H9 (cell line): ENCODE measurements around the gene HIPK2. TPM values are rescaled to one million over a fixed set of nuclear protein-coding genes. Genes with fewer than 3 reads are reported as not detected.
A peak's percentile ranks its signal among the peaks of the same experiment; 100 is the strongest.

ENCODE experiments used
- DNase-seq: peaks from one replicate; pipeline ENCODE4 v3.0.0-alpha.2; 2017
- H2AFZ ChIP-seq: one replicate; pipeline ENCODE4 v1.6.1; 2013; ENCODE audit warnings: mild to moderate bottlenecking, low read length, control low read depth, moderate library complexity
- H2AK5ac ChIP-seq: 2 replicates; pipeline ENCODE4 v1.6.1; 2013; ENCODE audit warnings: low read length, control low read depth, mixed read lengths; ENCODE audit not compliant: insufficient read length
- H2BK120ac ChIP-seq: one replicate; pipeline ENCODE4 v1.6.1; 2013; ENCODE audit warnings: low read depth, mild to moderate bottlenecking, low read length, control low read depth, inconsistent platforms; ENCODE audit not compliant: poor library complexity, severe bottlenecking
- H2BK12ac ChIP-seq: 2 replicates; pipeline ENCODE4 v1.6.1; 2013; ENCODE audit warnings: low read length, control low read depth, mixed read lengths, low read depth; ENCODE audit not compliant: insufficient read length
- H2BK15ac ChIP-seq: 2 replicates; pipeline ENCODE4 v1.6.1; 2013; ENCODE audit warnings: low read depth, low read length, control low read depth
- H2BK20ac ChIP-seq: one replicate; pipeline ENCODE4 v1.6.1; 2013; ENCODE audit warnings: low read depth, mild to moderate bottlenecking, low read length, control low read depth, inconsistent platforms; ENCODE audit not compliant: poor library complexity, severe bottlenecking
- H2BK5ac ChIP-seq: 2 replicates; pipeline ENCODE4 v1.6.1; 2013; ENCODE audit warnings: low read length, control low read depth, mixed read lengths; ENCODE audit not compliant: insufficient read length
- H3K14ac ChIP-seq: 2 replicates; pipeline ENCODE4 v1.6.1; 2013; ENCODE audit warnings: low read length, control low read depth; ENCODE audit not compliant: insufficient read depth
- H3K18ac ChIP-seq: 2 replicates; pipeline ENCODE4 v1.6.1; 2013; ENCODE audit warnings: low read depth, mild to moderate bottlenecking, mixed read lengths, low read length, control low read depth; ENCODE audit not compliant: insufficient read length
- H3K23ac ChIP-seq: 2 replicates; pipeline ENCODE4 v1.6.1; 2013; ENCODE audit warnings: low read length, control low read depth, mixed read lengths, low read depth; ENCODE audit not compliant: insufficient read length
- H3K23me2 ChIP-seq: 2 replicates; pipeline ENCODE4 v1.6.1; 2013; ENCODE audit warnings: low read depth, mild to moderate bottlenecking, mixed read lengths, low read length, control low read depth; ENCODE audit not compliant: insufficient read length, poor library complexity, severe bottlenecking
- H3K27ac ChIP-seq: 2 replicates; pipeline ENCODE4 v1.5.1; 2013; ENCODE audit warnings: low read length, control low read depth, mixed read lengths, low read depth; ENCODE audit not compliant: insufficient read length
- H3K27me3 ChIP-seq: 2 replicates; pipeline ENCODE4 v1.6.1; 2013; ENCODE audit warnings: low read length, control low read depth, inconsistent platforms; ENCODE audit not compliant: insufficient read depth
- H3K4ac ChIP-seq: 2 replicates; pipeline ENCODE4 v1.6.1; 2013; ENCODE audit warnings: low read depth, mild to moderate bottlenecking, control low read depth, inconsistent platforms, low read length, moderate library complexity
- H3K4me1 ChIP-seq: 2 replicates; pipeline ENCODE4 v1.6.1; 2013; ENCODE audit warnings: low read length, control low read depth, inconsistent platforms; ENCODE audit not compliant: insufficient read depth
- H3K4me2 ChIP-seq: 2 replicates; pipeline ENCODE4 v1.6.1; 2013; ENCODE audit warnings: low read length, control low read depth, mixed read lengths; ENCODE audit not compliant: insufficient read length, insufficient read depth
- H3K56ac ChIP-seq: 2 replicates; pipeline ENCODE4 v1.6.1; 2013; ENCODE audit warnings: low read depth, mild to moderate bottlenecking, mixed read lengths, low read length, control low read depth; ENCODE audit not compliant: insufficient read length
- H3K79me1 ChIP-seq: 2 replicates; pipeline ENCODE4 v1.6.1; 2013; ENCODE audit warnings: low read depth, mild to moderate bottlenecking, moderate library complexity, low read length, control low read depth, inconsistent platforms; ENCODE audit not compliant: insufficient read depth, poor library complexity, severe bottlenecking
- H3K79me2 ChIP-seq: 2 replicates; pipeline ENCODE4 v1.6.1; 2013; ENCODE audit warnings: low read length, control low read depth, inconsistent platforms; ENCODE audit not compliant: insufficient read depth
- H3K9ac ChIP-seq: 2 replicates; pipeline ENCODE4 v1.6.1; 2013; ENCODE audit warnings: low read length, control low read depth, mixed read lengths; ENCODE audit not compliant: insufficient read length; ENCODE audit errors: extremely low read depth
- H3K9me3 ChIP-seq: one replicate; pipeline ENCODE4 v1.6.1; 2013; ENCODE audit warnings: low read depth, low read length, inconsistent platforms; ENCODE audit not compliant: control insufficient read depth
- H3T11ph ChIP-seq: one replicate; pipeline ENCODE4 v1.6.1; 2013; ENCODE audit warnings: mild to moderate bottlenecking, low read length, control low read depth, inconsistent platforms
- H4K20me1 ChIP-seq: one replicate; pipeline ENCODE4 v1.6.1; 2013; ENCODE audit not compliant: control insufficient read depth, insufficient read length, insufficient read depth
- H4K5ac ChIP-seq: 2 replicates; pipeline ENCODE4 v1.6.1; 2013; ENCODE audit warnings: low read depth, mild to moderate bottlenecking, mixed read lengths, low read length, control low read depth; ENCODE audit not compliant: insufficient read length
- H4K8ac ChIP-seq: replicated peaks from 2 replicates; pipeline ENCODE4 v1.6.1; 2013; ENCODE audit warnings: low read length, control low read depth, mixed read lengths, low read depth; ENCODE audit not compliant: insufficient read length
- H4K91ac ChIP-seq: 2 replicates; pipeline ENCODE4 v1.6.1; 2013; ENCODE audit warnings: low read depth, mild to moderate bottlenecking, moderate library complexity, mixed read lengths, low read length, control low read depth; ENCODE audit not compliant: insufficient read length
- H3K27ac Mint-ChIP-seq, 3 experiments: 2 replicates in 2 of 3; 3 replicates in 1 of 3; pipeline ENCODE4 v1.8.0; 2020 to 2021; ENCODE audit warnings: mixed read lengths in 3 of 3, mild to moderate bottlenecking in 1 of 3, moderate library complexity in 1 of 3
- H3K27me3 Mint-ChIP-seq: 2 replicates; pipeline ENCODE4 v1.8.0; 2021; ENCODE audit warnings: low read depth, mild to moderate bottlenecking, moderate library complexity, mixed read lengths
- H3K36me3 Mint-ChIP-seq, 3 experiments: 2 replicates in 2 of 3; 3 replicates in 1 of 3; pipeline ENCODE4 v1.8.0; 2020 to 2021; ENCODE audit warnings: low read depth in 3 of 3, mixed read lengths in 3 of 3; ENCODE audit not compliant: insufficient read depth in 1 of 3
- H3K4me1 Mint-ChIP-seq, 2 experiments: 2 replicates each; pipeline ENCODE4 v1.8.0; 2020; ENCODE audit warnings: mixed read lengths in 2 of 2
- H3K4me3 Mint-ChIP-seq, 2 experiments: 2 replicates in 1 of 2; 3 replicates in 1 of 2; pipeline ENCODE4 v1.8.0; 2020 to 2021; ENCODE audit warnings: mild to moderate bottlenecking in 2 of 2, mixed read lengths in 2 of 2, moderate library complexity in 1 of 2
- H3K9me3 Mint-ChIP-seq, 2 experiments: 2 replicates in 1 of 2; 3 replicates in 1 of 2; pipeline ENCODE4 v1.8.0; 2020; ENCODE audit warnings: mild to moderate bottlenecking in 2 of 2, mixed read lengths in 2 of 2, moderate library complexity in 1 of 2
- WGBS: extraction: QIAGEN DNeasy Blood & Tissue Kit; methylation state at CpG from one replicate; pipeline ENCODE4 v1.1.7; 2013; ENCODE audit warnings: missing lambda C conversion rate, low lambda C conversion rate, mixed read lengths; ENCODE audit not compliant: insufficient read length; ENCODE audit errors: extremely low coverage; 5-methylcytosine and 5-hydroxymethylcytosine counted together
- total RNA-seq: library from RNA; stranded (reverse); gene quantifications from 2 replicates; pipeline ENCODE4 v1.2.1, GENCODE V29; 2021
- TF ChIP-seq, protein P1 (sequence below): fragments of 200-600 bp; sonication (generic); conservative IDR thresholded peaks from 3 replicates; pipeline ENCODE4 v1.8.0; 2021; ENCODE audit warnings: antibody characterized with exemption, mild to moderate bottlenecking

The HIPK2 gene
- total RNA-seq, 1 experiment from 2014 or later: 21.9 TPM

GRCh38 chr7:139748941-139749340, 28.9 kb downstream of the HIPK2 start:
- Histone ChIP-seq H4K8ac (no peak overlapping the region), H3K14ac (no peak overlapping the region), H3K4ac (no peak overlapping the region), H2AFZ (no peak overlapping the region), H3K56ac (no peak overlapping the region), H3K79me1 (no peaks in the 10 kb centered on the region), H2BK20ac (no peak overlapping the region), H2BK5ac (no peak overlapping the region), H3K9me3 (no peaks in the 10 kb centered on the region), H3T11ph (no peak overlapping the region), H3K4me1 (no peaks in the 10 kb centered on the region; the same call in 1 of the 2 replicates), H3K9ac (no peak overlapping the region), H3K27me3 (no peaks in the 10 kb centered on the region), H4K91ac (no peak overlapping the region), H3K23ac (no peak overlapping the region), H2BK12ac (no peak overlapping the region), H2BK120ac (no peak overlapping the region), H3K79me2 (no peaks in the 10 kb centered on the region), H2AK5ac (no peak overlapping the region), H3K4me2 (no peak overlapping the region), H4K5ac (no peak overlapping the region), H3K27ac (no peak overlapping the region), H4K20me1 (no peaks in the 10 kb centered on the region), H3K18ac (no peak overlapping the region), H2BK15ac (no peak overlapping the region), H3K23me2 (no peaks in the 10 kb centered on the region)
- peaks cover 27% of the 10 kb centered on the region in 2 experiments for H3K4me1 Mint-ChIP-seq
- H3K9me3 Mint-ChIP-seq: no peaks in the 10 kb centered on the region
- no CpG with 5 or more reads among the region's 5 CpGs for WGBS
- H3K4me3 Mint-ChIP-seq: no peak overlapping the region
- no peaks in the 10 kb centered on the region for H3K36me3 Mint-ChIP-seq
- TF ChIP-seq, protein P1, sequence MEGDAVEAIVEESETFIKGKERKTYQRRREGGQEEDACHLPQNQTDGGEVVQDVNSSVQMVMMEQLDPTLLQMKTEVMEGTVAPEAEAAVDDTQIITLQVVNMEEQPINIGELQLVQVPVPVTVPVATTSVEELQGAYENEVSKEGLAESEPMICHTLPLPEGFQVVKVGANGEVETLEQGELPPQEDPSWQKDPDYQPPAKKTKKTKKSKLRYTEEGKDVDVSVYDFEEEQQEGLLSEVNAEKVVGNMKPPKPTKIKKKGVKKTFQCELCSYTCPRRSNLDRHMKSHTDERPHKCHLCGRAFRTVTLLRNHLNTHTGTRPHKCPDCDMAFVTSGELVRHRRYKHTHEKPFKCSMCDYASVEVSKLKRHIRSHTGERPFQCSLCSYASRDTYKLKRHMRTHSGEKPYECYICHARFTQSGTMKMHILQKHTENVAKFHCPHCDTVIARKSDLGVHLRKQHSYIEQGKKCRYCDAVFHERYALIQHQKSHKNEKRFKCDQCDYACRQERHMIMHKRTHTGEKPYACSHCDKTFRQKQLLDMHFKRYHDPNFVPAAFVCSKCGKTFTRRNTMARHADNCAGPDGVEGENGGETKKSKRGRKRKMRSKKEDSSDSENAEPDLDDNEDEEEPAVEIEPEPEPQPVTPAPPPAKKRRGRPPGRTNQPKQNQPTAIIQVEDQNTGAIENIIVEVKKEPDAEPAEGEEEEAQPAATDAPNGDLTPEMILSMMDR: no peak
- H3K27ac Mint-ChIP-seq: 0 out of 7 replicates have a peak overlapping the region, but pooled peaks of 1 of the 3 experiments have one; percentile 32
- peaks cover 4% of the 10 kb centered on the region; the same call in 1 of the 2 replicates for H3K27me3 Mint-ChIP-seq
- no peak for DNase-seq
